Kidney epithelial cell (primary cell): ENCODE data around the gene TYRP1. TPM values are rescaled to one million over a fixed set of nuclear protein-coding genes. Genes with fewer than 3 reads are reported as not detected.

Experiments
- DNase-seq: peaks from one replicate; pipeline ENCODE4 v3.0.0-alpha.2; 2010; ENCODE audit warnings: low read depth
- H3K27me3 ChIP-seq: 2 replicates; pipeline ENCODE4 v1.6.0; 2011; ENCODE audit warnings: low read length; ENCODE audit not compliant: control insufficient read depth, insufficient read depth
- H3K36me3 ChIP-seq: 2 replicates; pipeline ENCODE4 v1.5.1; 2011; ENCODE audit warnings: low read length; ENCODE audit not compliant: control insufficient read depth, insufficient read depth
- H3K4me3 ChIP-seq: 2 replicates; pipeline ENCODE4 v1.5.1; 2011; ENCODE audit warnings: low read depth, mild to moderate bottlenecking, control low read depth, low read length
- total RNA-seq: library from RNA; depleted of rRNA; stranded (reverse); fragments of >200 nt; gene quantifications from 2 replicates; pipeline ENCODE4 v1.2.3, GENCODE V29; 2015
- TF ChIP-seq, protein P1 (sequence below): IDR thresholded peaks from 2 replicates; pipeline ENCODE4 v1.5.1; 2011; ENCODE audit warnings: mild to moderate bottlenecking, moderate library complexity, low read length, control low read depth, inconsistent platforms; ENCODE audit not compliant: insufficient read depth, poor library complexity, severe bottlenecking

The TYRP1 gene
- total RNA-seq, 1 donor from 2014 or later = not detected

DNA sequence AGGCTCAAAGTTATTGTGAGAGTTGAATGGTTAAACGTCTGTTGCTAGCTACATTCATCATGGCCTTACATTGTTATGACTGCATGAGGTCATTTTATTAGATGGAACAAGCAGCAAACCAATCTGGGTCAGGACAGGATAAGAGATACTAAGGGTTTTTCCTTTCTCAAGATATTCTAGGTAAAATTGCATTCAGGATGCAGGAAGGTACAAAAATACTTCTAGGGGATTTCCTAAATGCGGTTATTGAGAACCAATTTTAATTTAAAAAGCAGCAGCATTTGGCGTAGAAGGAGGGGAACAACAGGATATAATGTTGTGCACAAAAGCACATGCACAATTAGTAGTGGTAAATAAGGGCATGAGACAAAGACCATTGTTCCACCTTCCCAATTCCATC is 42.5 kb downstream of the TYRP1 start:
- Histone ChIP-seq H3K4me3 (no peak overlapping the region), H3K27me3 (no peaks in the 10 kb centered on the region), H3K36me3 (no peaks in the 10 kb centered on the region)
- TF ChIP-seq, protein P1, sequence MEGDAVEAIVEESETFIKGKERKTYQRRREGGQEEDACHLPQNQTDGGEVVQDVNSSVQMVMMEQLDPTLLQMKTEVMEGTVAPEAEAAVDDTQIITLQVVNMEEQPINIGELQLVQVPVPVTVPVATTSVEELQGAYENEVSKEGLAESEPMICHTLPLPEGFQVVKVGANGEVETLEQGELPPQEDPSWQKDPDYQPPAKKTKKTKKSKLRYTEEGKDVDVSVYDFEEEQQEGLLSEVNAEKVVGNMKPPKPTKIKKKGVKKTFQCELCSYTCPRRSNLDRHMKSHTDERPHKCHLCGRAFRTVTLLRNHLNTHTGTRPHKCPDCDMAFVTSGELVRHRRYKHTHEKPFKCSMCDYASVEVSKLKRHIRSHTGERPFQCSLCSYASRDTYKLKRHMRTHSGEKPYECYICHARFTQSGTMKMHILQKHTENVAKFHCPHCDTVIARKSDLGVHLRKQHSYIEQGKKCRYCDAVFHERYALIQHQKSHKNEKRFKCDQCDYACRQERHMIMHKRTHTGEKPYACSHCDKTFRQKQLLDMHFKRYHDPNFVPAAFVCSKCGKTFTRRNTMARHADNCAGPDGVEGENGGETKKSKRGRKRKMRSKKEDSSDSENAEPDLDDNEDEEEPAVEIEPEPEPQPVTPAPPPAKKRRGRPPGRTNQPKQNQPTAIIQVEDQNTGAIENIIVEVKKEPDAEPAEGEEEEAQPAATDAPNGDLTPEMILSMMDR = no peak
- DNase-seq = no peak

DNA sequence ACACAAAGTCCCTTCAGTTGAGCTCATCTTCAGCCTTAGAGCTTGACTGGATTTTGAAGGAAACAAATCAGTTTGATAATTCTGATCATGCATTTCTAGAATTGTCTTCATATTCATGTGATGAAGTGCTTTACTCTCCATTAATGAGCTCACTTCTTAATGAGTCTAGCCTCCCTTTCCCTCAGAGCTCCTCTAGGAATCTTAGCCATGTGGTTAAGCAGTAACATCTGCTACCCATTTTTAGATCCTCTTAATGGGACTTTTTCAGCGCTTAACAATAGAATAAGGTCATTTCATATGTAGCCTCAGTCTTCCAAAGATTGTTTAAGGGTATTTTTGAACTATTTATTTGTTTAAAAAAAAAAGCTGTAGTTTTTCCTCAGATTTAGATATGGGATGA is 44.7 kb downstream of the TYRP1 start:
- no peak overlapping the region for H3K4me3 ChIP-seq
- TF ChIP-seq, protein P1 = no peak
- DNase-seq = no peak
- no peaks in the 10 kb centered on the region for H3K27me3 ChIP-seq
- no peaks in the 10 kb centered on the region for H3K36me3 ChIP-seq

DNA sequence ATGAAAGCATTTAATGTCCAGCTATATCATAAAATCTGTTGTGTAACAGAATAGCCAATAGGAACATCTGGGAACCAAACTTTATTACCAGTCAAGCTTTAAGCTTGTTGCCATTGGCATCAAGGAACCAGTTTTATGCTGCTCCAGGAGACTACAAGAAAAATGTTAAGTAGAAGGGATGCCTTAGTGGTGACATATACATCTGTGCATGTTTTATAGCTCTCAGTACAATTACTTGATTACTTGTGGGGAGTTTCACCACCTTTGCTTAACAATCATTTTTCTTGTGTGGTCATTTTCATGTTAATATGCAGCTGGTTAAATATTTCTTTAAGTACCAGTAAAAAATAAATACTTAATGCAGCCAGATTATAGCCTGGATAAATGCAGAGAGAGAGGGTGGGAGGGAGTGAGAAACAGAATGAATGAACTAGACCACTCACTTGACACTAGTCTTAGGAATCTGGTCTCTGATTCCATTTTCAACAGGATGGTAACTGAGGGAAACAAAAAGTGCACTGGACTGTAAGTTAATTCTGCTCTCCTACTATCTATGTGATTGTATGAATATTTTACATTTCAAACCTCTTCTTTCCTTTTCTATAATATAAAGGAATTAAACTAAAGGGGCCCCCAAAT is 45.9 kb downstream of the TYRP1 start:
- DNase-seq = no peak
- no peak overlapping the region for H3K4me3 ChIP-seq
- H3K36me3 ChIP-seq = no peaks in the 10 kb centered on the region
- no peaks in the 10 kb centered on the region for H3K27me3 ChIP-seq
- TF ChIP-seq, protein P1 = no peak

DNA sequence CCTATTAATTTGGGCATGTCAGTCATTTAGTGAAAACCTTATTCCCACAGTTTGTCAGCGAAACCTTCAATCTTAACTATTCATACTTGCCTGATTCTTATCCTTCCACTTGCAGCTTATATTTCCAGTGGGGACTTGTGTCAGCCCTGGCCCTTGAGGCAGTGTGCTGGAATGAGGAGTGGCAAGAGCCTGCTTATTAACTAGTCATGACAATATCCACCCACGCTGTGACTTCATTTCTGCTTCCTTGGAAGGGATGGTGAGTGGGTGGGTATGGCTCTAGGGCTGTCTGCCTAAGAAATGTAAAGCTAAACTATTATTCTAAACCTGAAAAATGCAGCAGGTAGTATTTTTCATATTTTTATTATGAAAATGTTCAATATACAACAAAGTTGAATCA is 47.7 kb downstream of the TYRP1 start:
- DNase-seq = no peak

DNA sequence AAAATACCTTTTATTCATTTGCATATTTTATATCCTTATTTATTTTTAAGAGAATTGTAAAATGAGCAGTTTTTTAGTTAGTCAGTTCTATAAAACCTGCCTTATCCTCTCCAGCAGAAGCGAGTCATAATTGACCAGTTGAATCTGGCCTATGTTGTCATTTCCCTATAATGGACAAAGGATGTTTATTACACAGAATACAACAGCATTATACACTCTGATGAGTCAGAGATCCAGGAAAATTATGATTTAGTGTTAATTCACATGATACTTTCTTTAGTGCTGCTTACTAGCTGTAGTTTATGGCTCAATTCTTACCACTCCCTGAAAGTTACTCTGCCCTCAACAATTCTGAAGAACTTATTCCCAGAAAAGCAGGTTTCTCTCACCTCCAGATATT is 54.8 kb downstream of the TYRP1 start:
- Histone ChIP-seq H3K27me3 (no peaks in the 10 kb centered on the region), H3K36me3 (no peaks in the 10 kb centered on the region), H3K4me3 (no peak overlapping the region)
- DNase-seq = no peak
- TF ChIP-seq, protein P1 = no peak

More for the DNA sequence above, 47.7 kb downstream of the TYRP1 start:
- Histone ChIP-seq H3K4me3 (no peak overlapping the region), H3K36me3 (no peaks in the 10 kb centered on the region), H3K27me3 (no peaks in the 10 kb centered on the region)
- TF ChIP-seq, protein P1 = no peak

DNA sequence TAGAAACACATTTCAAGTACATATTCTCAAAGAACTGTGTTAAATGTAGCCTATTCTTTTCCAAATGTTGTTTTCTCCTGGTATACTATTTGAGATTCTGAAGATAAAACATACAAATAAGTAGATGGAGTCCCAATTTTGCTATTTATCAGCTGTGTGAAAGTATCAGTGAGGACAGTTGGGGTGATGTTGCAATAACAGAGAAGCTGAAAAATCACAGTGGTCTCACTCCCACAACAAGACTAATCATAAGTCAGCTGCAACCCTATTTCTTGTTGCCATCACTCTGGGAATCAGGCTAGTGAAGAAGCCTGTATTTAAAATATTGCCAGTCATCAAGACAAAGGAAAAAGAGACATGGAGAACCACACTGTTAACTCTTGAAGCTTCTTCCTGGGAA is 55.8 kb downstream of the TYRP1 start:
- no peaks in the 10 kb centered on the region for H3K36me3 ChIP-seq
- no peak for DNase-seq
- TF ChIP-seq, protein P1 = no peak
- H3K4me3 ChIP-seq = no peak overlapping the region
- H3K27me3 ChIP-seq = no peaks in the 10 kb centered on the region
